HG02870 (cell line): ENCODE results near the gene PADI2.

Source experiments
- ATAC-seq: cut with Tn5 transposase; IDR thresholded peaks from one replicate; pipeline ENCODE4 v1.9.1; 2021; ENCODE audit warnings: mild to moderate bottlenecking, moderate library complexity; ENCODE audit not compliant: unreplicated experiment

PADI2 gene

DNA sequence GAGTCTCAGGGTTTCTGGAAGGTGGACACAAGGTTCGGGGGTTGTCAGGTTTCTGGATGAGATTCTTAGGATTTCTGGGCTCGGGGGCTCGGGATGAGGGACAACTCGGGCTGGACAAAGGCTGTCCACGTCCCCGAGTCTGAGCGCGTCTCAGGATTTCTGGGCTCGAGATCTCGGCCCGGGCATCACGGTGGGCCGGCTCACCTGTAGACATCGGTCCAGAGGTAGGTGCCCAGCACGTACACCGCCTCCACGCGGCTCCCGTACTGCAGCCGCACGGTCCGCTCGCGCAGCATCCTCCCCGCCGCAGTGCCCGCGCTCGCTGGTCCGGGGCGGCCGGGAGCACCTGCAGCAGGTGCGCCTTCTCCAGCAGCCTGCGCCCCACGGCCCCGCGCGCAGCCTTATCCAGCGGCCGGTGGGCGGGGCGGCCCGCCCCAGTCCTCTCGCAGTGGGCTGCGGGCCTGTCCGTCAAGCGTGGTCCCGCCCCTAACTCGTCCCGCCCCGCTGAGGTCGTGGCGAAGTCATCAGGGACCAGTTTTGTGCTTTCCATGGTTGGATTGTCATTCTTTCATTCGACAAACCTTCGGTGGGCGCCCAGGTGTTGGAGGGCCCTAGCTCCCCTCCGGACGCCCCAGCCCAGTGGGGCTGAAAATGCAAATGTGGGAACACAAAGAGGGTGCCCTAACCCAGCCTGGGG, at the start of gene PADI2:
Gene PADI2, minus strand, starts transcription at position 376 of the 697 bp plus-strand sequence. Its CDS starts 80 bp downstream, at position 296.
- ATAC-seq, result no peak

DNA sequence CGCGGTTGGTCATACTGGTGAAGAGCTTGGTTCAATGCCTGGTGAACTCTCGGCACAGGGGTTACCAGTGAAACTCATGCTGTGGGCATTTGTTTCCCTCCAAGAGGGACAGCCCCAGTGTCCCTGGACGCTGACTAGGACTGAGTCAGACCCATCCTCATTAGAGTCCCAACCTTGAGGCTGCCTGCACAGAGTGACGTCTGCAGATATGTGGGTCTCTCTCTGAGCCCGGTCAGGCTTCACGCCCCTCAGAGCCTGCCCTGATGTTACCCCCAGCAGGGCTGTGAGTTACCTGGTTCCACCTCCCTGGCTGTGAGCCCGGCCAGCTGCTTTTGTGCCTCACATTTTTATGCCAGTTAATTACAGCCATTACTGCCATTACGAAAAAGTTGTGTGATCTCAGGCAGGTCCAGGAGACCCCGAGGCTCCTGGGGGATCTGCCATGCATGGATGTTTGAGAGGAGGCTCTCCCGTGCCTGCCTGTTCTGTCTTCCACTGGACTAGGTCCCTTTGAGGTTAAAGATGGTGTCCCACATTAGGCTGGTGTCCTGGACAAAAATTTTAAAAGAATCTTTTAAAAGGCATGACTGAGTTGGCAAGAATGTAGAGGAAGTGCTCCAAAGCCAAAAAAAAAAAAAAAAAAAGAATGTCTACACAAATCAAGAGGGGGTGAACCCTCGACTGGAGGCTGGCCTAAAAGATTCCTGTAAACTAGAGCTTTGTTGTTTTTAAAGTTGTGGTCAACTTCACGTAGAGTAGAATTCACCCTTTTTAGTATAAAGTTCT, 49.0 kb upstream of the PADI2 start:
- ATAC-seq, result no peak

DNA sequence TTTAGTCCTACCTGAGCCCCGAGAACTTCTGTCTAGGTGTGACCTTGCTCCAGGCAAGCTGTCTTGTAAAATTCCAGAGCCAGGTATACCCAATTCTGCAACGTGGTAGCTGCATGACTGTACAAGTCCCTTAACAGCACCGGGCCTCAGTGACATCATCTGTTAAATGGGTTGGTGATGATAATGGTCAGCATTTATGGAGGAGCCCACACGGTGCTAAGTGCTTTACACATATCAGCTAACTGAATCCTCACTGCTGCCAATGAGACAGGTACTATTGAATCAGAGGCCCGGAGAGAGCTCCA, 48.5 kb upstream of the PADI2 start:
- ATAC-seq, result no peak

DNA sequence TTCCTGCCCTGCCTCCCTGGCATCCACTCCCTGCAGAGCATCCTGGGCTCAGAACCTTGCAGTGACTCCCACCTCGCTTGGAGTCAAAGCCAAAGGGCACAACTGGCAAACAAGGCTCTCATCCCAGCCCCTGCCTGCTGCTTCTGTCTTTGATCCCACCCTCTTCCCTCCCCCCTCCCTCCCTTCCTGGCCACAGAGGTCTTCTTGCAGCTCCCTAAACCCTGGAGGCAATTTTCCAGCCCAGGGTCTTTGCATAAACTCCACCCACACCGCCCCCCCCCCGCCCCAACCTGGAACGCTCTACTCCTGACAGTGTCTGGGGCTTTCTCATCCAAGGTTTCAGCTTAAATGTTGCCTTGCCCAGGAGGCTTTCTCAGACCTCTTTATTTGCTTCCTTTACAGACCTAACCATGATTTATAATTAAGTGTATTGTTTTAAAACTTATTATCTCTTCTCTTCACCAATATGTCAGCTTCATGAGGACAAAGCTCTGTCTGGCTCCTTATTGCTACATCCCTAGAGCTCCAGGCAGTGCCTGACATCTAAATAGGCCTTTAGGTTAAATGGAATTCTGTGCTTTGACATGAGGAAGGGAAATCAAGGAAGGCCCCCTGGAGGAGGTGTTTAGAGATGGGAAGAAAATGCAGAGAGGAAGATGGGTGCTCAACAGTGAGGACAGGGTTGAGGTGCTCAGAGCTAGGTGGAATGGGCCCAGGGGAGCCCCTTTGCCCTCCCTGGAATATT, 48.0 kb upstream of the PADI2 start:
- ATAC-seq, result no peak

DNA sequence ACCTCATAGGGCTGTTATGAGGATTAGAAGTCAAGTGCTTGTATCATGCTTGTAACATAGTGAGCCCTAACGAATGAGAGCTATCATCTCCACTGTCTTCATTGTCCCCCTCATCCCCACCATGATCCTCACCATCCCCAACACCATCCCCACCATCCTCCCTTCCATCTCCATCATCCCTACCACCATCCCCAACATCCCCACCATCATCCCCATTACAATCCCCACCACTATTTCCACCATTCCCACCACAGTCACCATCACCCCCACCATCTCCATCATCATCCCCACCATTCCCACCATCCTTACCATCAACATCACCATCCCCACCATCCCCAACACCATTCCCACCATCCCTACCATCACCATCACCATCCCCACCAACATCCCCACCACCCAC, 46.6 kb upstream of the PADI2 start:
- no peak for ATAC-seq

DNA sequence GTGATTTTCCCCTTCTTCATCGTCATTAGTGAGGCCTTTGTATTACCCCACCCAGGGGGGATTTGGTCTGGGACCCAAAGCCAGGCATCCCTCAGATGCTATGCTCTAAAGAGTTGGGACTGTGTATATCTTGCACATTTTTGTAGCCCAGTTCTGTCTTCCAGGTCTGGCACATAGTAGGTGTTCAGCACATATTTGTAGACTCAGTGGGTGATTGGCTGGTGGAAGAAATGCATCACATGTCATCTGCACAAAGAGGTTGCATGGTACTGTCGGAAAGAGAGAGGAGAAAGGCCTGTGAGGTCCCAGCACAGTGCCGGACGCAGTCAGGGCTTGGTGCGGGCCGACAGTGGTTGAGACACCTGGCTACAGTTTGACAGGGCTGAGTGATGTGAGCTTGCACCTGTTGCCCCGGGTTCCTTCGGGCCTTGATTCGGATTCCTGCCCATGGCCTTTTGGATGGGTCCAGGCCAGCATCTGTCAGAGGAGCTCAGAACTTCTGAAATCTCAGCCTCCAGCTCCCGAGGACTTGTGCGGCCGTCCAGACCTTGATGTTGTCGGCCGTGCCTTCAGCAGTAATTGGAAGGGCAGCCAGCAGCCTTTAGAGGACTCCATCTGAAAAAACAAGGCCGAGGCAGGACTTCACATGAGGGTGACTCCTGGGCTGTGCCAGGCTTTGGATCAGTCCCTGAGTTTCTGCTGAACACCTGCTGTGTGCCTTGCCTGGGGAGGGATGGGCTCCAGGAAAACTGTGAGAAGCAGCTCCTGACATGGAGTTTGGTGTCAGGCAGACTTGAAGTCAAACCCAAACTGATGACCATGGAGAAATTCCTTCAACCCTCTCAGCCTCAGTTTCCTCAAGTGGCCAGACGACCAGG, 44.8 kb upstream of the PADI2 start:
- ATAC-seq, result no peak

DNA sequence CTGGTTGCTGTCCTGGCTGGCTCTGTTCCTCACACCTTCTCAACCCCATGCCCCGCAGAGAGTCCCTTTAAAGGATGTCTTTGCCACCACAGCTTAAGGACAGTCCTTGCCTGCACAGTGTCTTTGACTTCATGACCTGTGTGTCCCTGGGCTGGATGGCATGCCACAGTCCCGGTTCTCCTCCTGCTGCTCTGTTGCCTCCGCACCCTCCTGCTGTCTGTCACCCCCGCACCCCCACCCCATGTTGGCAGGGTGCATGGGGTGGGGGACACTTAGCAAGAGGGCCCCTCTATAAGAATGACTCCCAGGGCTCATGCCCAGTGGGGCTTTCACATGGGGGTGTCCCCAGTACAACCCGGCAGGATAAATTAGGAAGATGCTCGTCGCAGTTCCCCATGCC, 44.1 kb upstream of the PADI2 start:
- no peak for ATAC-seq

DNA sequence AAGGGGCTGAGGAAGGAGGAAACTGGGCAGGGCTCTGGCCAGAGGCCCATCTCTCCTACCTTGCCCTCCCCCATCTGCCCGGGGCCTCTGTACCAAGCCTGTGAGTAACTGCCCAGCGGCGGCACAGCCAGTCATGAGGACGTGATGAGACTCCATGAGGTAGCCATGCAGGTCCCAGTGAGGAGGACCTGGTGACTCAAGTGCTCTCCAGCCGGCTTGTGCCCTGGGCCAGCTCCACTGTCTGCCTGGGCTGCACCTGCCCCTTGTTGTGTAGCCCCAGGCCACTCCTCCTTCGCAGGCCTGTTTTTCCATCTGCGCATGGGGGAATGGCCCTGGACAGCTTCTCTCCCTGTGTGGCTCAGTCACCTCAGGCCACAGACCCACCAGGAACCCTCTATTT, 43.7 kb upstream of the PADI2 start:
- no peak for ATAC-seq

DNA sequence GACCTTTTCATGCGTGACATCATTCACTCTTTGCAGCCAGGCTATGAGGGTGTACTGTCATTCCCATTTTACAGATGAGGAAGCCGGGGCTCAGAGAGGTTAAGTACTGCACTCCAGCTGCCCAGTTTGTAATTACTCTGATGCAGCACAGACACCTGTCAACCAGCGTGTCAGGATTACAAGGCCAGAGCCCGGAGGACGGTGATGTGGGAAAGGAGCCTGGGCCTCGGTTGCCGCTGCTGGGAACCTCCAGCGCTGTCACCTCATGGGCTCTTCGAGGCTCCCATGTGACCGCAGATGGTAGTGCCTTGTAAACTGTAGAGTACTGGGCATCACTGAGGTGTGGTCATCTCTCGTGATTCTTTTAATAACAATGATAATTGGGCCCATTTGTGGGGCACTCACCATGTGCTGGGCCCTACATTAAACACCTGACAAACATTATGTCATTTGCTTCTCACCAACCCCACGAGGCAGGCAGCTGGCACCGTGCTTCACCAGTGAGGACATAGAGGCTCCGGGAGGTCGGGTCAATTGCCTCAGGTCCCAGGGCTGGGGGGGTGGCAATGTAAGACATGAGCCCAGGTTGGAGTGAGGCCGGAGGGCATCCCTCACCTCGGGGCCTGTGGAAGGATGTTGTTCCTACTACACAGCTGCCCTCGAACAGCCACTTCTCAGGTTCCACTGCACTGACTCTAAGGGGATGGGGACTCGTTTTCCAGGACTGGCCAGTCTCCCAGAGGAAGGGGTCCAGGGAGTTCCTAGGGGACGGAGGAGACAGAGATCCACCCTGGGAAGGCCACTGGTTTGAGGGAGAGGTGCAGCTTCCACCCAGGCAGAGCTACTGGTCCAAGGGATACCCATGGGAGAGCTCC, 42.9 kb upstream of the PADI2 start:
- ATAC-seq, result no peak

DNA sequence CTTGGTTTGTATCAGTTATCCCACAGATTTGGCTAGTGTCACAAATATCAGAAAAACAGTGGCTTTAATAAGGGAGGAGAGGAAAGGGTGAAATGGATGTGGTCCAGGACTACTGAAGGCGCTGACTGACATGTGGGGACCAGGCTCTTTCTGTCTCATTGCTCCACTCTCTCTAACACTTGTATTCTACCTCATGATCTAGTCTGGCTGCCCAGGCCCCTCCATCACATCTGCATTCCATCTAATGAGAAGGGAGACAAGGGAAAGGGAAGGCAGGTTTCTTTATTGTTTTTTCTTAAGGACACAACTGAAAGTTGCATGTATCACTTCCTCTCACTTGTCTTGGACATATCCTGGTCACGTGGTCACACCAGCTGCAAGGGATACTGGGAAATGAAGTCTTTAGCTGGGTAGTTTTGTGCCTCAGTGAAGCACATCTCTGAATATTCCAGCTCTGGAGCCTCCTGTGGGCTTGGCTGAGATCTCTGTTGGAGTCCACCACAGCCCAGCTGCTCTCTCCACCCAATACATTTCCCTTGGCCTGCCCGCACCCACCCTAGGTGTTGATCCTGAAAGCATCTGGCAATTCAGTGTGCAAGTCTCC, 42.0 kb upstream of the PADI2 start:
- no peak for ATAC-seq

DNA sequence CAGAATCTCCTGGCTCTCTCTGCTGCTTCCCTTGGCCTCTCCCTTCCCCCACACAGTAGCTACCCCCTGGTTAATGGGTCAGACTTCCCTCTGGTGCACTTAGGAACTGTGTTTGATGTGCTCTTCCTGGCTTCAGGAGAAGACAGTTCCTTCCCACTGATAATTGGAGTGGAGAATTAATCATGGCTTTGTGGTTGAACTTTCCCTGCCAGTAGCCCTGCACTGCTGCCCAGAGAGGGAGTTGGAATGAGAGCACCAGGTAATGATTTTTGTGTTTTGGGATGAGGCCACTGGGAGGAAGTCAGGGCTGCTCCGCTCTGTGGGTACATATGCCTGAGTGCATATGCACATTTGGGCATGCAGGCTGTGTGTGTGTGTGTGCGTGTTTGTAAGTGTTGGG, 39.7 kb upstream of the PADI2 start:
- no peak for ATAC-seq

DNA sequence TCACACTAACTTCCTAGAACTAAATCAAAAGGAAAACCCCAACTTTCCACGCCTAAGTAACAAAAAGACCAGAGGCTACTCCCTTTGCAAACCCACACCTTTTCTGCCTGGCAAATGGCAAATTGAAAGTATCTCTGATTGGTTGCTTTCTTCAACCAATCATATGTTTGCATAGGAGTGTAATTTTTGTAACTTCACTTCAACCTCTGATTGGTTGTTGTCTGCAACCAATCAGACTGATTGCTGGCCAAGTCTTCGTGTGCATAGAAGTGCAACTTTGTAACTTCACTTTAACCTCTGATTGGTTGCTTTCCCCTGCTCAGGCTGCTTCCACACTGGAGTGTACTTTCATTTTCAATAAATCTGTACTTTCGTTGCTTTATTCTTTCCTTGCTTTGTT, 36.9 kb upstream of the PADI2 start:
- ATAC-seq, result no peak

DNA sequence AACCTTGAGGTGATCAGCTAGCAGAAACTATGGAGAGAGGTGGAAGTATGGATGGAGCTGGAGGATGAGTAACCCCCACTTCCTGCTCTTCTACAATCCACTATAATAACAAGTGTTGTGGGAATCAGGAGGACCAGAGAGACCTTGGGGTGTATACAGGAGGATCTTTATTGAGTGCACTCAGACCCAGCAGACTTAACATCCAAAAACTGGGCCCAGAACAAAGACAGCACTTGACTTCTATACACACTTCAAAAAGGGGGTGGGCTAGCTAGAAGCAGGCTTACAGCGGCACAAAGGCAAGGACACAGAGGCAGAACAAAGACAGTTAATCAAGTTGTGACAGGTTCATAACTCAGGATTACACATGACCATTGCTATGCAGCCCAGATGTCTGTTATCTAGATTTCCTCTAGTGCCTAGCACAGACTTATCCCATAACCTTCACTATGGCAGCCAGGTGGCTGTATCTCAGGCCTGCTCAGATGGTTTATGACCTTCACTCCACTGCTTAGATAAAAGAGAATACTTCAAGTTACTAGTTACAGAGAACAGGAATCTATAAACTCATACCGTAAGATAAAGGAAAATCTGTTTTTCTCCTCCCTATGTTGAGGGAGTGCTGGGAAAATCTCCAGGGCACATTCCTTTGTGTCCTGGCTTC, 36.1 kb upstream of the PADI2 start:
- no peak for ATAC-seq

DNA sequence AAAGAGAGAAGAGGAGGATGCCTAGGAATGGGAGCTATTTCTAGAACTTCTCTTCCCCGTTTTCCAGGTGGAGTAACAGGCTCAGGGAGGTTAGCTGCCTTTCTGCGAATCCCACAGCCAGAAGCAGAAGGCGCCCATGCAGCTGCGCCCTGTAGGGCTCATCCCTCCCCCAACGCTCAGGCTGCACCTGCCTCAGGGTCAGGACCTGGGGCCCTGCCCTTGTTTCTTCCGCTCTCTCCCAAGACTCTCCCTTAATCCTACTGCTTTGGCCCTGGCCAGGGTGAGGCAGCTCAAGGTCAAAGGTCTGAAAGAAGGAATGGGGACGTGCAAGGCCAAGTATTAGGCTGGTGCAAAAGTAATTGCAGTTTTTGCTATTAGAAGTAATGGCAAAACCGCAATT, 30.5 kb upstream of the PADI2 start:
- no peak for ATAC-seq

DNA sequence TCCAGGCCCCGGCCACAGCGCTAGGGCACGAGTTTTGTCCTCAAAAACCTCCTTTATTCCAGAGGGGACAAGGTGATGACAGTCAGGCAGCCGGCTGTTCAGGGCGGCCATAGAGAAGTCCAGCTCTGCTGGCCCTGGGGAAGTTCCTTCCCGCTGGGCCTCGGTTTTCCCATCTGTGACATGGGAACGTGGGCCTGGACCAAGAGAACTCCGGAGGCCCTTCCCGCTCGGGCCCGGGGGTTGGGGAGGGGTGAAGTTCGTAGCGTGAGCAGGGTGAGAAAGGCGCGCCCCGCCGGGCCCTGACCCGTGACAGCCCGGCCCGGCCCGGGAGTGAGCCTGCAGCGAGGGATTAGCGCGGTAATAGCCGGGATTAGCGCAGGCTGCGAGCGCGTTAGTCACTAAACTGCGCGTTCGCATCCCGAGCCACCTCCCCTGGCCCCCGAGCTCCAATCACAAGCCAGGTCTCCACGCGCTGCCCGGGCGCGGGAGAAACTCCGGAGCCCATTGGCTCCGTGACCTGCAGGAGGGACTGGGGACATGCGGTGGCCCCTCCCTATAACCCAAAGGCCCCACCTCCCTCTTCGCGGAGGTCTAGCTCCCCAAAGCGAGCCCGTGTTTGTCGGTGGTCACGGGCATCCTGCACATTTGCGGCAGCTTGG, 29.8 kb upstream of the PADI2 start:
- ATAC-seq, result no peak

DNA sequence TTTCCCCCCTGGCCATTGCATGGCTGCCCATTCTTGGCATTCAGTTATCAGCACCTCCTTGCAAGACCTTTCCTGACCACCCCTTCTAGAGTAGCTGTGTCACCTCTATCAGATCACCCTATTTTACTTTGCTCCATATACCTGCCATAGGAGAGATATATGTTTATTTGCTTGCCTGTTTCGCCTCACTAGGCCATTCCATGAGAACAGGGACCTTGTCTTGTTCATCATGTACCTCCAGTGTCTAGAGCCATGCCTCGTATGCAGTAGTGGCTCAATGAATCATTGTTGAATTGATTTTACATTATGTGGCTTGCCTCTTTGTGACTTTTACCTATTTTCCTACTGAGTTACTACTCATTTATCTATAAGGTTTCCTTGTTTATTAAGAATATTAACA, 26.4 kb upstream of the PADI2 start:
- no peak for ATAC-seq

DNA sequence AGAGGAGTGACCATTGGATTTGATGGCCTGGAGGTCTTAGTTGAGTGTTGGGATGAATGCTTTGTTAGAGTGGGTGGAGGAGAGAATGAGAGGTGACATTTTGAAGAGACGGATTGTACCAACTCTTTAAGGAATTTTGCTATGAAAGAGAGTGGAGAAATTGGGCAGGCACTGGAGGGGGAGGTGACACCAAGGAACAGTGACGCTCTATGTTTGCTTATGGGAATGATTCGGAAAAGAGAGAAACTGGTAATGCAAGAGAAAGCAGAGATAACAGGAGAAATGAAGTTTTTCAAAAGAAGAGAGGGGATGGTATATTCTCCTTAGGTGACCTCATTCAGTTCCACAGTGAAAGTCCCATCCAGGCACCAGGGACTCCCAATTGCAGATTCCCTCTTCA, 24.5 kb upstream of the PADI2 start:
- no peak for ATAC-seq

DNA sequence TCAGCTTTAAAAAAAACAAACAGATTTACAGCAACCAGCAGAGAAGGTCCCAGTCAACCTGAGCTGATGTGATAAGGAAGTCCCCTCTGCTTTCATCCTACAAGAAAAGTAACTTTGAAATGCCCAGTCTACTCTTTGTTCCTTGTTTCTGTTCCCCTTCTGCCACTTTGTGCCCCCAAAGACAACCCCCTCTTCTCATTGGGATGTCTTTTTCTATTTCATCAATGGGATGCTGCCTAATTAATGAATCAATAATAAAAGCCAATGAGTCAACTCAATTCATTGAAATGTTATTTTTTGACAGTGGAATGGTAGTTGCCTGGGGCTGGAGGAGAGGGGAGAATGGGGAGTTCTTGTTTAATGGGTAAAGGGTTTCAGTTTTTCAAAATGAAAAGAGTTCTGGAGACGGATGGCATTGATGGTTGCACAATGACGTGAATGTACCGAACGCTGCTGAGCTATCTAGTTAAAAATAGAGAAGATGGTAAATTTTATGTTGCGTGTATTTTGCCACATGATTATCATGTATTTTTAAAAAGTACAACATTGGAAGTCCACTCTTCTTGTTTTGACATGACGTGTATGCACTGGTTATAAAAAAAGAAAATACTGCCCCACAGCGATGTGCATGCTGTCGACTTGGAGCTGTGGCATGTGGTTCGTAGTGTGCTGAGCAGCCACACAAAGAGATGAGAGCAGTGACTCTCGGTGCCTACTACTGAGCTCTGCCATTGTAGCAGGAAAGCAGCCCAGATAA, 22.4 kb upstream of the PADI2 start:
- ATAC-seq, result no peak
